Lower lobe of right lung (tissue), 2 donors: ENCODE results near the gene PTPRT. TPM values are rescaled to one million over a fixed set of nuclear protein-coding genes. Genes with fewer than 3 reads are reported as not detected.

Source experiments
- ATAC-seq, 2 donors: fragments of 200-7000 bp; cut with Tn5 transposase; one replicate each; pipeline ENCODE4 v1.9.1; 2020 to 2022; ENCODE audit warnings: mild to moderate bottlenecking in 2 of 2, moderate library complexity in 2 of 2
- DNase-seq: peaks from one replicate; pipeline ENCODE4 v3.0.0-alpha.2; 2020
- H3K27ac ChIP-seq: fragments of 200-600 bp; one replicate; pipeline ENCODE4 v1.8.0; 2022
- H3K27me3 ChIP-seq: fragments of 200-600 bp; one replicate; pipeline ENCODE4 v1.8.0; 2022; ENCODE audit warnings: low read depth
- H3K36me3 ChIP-seq: fragments of 200-600 bp; one replicate; pipeline ENCODE4 v1.8.0; 2022; ENCODE audit warnings: mild to moderate bottlenecking
- H3K4me1 ChIP-seq: fragments of 200-600 bp; one replicate; pipeline ENCODE4 v1.8.0; 2022
- H3K4me3 ChIP-seq: fragments of 200-600 bp; one replicate; pipeline ENCODE4 v1.8.0; 2022; ENCODE audit warnings: mild to moderate bottlenecking
- H3K9me3 ChIP-seq: fragments of 200-600 bp; one replicate; pipeline ENCODE4 v1.8.0; 2022
- intact Hi-C: fragments of 100-400 bp; cut with DNase I; formaldehyde crosslinking; loops from one replicate; pipeline ENCODE4 v1.11.0; 2022
- total RNA-seq: library from RNA; stranded (reverse); fragmentation: NEBNext Ultra II Directional; extraction: Animal tissue kit (Norgen Biotek cat#: 25700); gene quantifications from one replicate; pipeline ENCODE4 v1.2.1, GENCODE V29; 2021
- TF ChIP-seq, protein P1 (sequence below): fragments of 200-600 bp; IDR thresholded peaks from one replicate; pipeline ENCODE4 v1.8.0; 2022; ENCODE audit warnings: antibody characterized with exemption, mild to moderate bottlenecking
- donor health status: DM: no; HTN: yes; CAD: no; lungs with severe emphysema.

PTPRT gene
- total RNA-seq, 1 donor from 2014 or later, result 8.0 TPM

DNA sequence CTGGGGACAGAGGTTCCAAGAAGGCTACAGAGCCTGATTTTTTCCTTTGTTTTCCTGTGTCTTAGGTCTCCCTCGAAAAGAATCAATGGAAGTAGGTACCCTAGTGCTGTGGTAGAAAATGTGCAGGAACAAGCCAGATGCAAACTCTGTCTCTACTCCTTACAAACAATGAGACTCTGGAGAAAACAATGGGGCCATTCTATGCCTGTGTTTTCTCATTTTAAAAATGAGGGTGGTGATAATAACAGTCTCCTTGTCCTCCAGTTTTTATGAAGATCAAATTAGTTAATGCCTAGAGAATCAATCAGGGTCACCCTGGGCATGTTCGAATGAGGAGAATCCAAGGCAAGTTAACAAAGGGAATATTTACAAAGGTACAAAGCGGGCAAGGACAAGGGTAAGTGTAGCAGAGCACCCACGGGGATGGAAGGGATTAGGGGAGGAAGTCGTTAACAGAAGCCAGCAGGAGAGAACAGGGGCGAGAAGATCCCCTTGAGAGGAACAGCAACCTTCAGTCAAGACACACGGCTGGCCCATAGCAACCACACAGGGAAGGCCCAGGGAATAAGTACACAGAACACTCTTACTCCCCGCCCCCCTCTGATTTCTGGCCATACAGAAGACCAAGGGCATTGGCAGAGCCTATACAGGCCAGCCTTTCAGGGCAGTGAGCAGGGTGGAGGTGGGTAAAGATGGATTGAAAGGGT is 342.8 kb downstream of the PTPRT start:
- Histone ChIP-seq H3K36me3 (no peaks in the 10 kb centered on the region), H3K9me3 (no peaks in the 10 kb centered on the region), H3K27me3 (no peaks in the 10 kb centered on the region), H3K4me3 (no peak overlapping the region), H3K4me1 (no peaks in the 10 kb centered on the region), H3K27ac (no peak overlapping the region)
- ATAC-seq, result no peak
- no peak for DNase-seq
- TF ChIP-seq, protein P1, sequence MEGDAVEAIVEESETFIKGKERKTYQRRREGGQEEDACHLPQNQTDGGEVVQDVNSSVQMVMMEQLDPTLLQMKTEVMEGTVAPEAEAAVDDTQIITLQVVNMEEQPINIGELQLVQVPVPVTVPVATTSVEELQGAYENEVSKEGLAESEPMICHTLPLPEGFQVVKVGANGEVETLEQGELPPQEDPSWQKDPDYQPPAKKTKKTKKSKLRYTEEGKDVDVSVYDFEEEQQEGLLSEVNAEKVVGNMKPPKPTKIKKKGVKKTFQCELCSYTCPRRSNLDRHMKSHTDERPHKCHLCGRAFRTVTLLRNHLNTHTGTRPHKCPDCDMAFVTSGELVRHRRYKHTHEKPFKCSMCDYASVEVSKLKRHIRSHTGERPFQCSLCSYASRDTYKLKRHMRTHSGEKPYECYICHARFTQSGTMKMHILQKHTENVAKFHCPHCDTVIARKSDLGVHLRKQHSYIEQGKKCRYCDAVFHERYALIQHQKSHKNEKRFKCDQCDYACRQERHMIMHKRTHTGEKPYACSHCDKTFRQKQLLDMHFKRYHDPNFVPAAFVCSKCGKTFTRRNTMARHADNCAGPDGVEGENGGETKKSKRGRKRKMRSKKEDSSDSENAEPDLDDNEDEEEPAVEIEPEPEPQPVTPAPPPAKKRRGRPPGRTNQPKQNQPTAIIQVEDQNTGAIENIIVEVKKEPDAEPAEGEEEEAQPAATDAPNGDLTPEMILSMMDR, result no peak
- intact Hi-C loops, result no loop called here

DNA sequence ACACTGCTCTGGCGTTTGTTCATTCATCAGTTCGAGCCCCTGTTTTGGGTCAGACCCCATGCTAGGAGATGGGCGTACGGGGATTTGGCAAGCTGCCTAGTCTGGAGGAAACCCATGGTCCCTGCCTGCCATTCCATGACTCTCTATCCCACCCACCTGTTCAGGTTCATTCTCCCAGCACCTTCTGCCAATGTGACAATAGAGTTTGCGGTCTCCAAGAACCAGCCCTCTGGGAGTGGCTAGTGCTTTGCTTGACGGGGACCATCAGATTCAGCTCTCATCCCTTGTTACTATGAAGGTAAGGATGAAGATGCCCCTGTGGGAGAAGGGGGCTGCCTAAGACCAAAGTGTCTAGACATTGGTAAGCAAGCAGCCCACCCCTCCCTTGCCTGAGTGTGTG is 345.0 kb downstream of the PTPRT start:
- Histone ChIP-seq H3K36me3 (no peaks in the 10 kb centered on the region), H3K4me1 (no peaks in the 10 kb centered on the region), H3K4me3 (no peak overlapping the region), H3K27ac (no peak overlapping the region), H3K9me3 (no peaks in the 10 kb centered on the region), H3K27me3 (no peaks in the 10 kb centered on the region)
- intact Hi-C loops, result no loop called here
- DNase-seq (no peak), ATAC-seq (no peak)
- TF ChIP-seq, protein P1, result no peak

DNA sequence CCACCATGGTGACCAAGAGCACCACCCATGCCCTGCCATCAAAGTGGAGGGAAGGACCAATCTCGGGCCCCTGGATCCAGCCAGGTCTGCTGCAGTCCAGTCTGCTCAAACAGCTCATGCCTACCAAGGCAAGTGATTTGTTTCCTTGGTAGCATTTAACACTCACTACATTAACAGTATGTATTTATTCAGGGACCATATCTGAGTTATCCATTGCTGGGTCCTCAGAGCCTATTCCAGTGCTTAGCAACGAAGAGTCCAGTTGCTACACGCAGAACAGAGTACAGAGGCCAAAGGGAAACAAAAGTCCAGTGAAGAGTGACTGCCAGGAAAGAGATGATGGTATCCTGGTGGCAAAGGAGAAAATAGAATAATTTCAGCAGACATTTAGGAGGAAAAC is 352.2 kb downstream of the PTPRT start:
- Histone ChIP-seq H3K27ac (no peak overlapping the region), H3K27me3 (no peaks in the 10 kb centered on the region), H3K9me3 (no peaks in the 10 kb centered on the region), H3K4me3 (no peak overlapping the region), H3K36me3 (no peaks in the 10 kb centered on the region), H3K4me1 (no peaks in the 10 kb centered on the region)
- ATAC-seq (no peak), DNase-seq (no peak)
- intact Hi-C loops, result no loop called here
- TF ChIP-seq, protein P1, result no peak

DNA sequence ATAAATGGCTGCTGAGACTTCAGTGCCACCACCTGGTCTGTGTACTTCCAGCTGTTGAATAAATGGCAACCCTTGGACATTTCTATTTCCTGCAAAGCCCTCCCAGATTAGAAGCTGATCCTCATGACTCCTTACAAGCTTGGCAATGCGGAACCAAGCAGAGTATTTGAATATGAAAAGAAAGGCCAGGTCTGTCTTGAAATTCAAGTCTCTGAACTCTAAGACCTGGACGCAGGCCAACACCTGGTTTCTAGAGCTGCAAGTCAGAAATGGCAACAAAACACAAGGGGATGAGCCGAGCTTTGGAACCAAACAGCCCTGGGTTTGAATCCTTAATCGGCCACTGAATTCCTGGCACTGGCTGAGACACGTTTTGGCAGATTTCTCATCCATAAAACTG is 353.4 kb downstream of the PTPRT start:
- Histone ChIP-seq H3K4me1 (no peaks in the 10 kb centered on the region), H3K9me3 (no peaks in the 10 kb centered on the region), H3K36me3 (no peaks in the 10 kb centered on the region), H3K4me3 (no peak overlapping the region), H3K27ac (no peak overlapping the region), H3K27me3 (no peaks in the 10 kb centered on the region)
- ATAC-seq (no peak), DNase-seq (peak; percentile 49)
- intact Hi-C loops, result no loop called here
- TF ChIP-seq, protein P1, result no peak

DNA sequence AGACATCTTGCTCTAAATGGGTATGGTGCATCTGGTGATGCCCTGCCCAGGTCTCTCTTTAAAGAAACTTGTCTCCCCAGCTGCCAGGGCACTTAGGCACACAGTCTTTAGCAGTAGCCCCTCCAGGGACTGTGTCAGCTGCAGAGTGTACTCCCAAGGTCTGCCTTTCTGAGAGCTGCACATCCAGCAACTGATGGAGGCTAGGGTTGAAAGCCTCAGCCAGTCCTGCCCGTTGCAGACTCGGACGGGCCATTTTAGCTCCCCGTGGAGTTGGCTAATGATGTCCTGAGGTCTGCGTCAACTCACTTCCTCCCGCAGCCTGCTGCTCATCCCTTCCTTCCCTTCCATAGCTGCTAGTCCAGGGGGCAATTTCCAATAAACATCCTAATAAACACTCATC is 381.8 kb downstream of the PTPRT start:
- no peaks in the 10 kb centered on the region for H3K9me3 ChIP-seq
- H3K27me3 ChIP-seq, result no peaks in the 10 kb centered on the region
- intact Hi-C loops, result no loop called here
- TF ChIP-seq, protein P1, result no peak
- ATAC-seq (no peak), DNase-seq (no peak)
- H3K36me3 ChIP-seq, result no peaks in the 10 kb centered on the region
- H3K27ac ChIP-seq, result no peak overlapping the region
- no peaks in the 10 kb centered on the region for H3K4me1 ChIP-seq
- H3K4me3 ChIP-seq, result no peak overlapping the region
